DMS 273 treated with DMSO at 0.1 percent for 48 hours (cell line): ENCODE data around the gene CORO2B.

Experiments
- DNase-seq: peaks from one replicate; lab custom pipeline; 2025; lab: John Stamatoyannopoulos, UW

CORO2B gene

DNA sequence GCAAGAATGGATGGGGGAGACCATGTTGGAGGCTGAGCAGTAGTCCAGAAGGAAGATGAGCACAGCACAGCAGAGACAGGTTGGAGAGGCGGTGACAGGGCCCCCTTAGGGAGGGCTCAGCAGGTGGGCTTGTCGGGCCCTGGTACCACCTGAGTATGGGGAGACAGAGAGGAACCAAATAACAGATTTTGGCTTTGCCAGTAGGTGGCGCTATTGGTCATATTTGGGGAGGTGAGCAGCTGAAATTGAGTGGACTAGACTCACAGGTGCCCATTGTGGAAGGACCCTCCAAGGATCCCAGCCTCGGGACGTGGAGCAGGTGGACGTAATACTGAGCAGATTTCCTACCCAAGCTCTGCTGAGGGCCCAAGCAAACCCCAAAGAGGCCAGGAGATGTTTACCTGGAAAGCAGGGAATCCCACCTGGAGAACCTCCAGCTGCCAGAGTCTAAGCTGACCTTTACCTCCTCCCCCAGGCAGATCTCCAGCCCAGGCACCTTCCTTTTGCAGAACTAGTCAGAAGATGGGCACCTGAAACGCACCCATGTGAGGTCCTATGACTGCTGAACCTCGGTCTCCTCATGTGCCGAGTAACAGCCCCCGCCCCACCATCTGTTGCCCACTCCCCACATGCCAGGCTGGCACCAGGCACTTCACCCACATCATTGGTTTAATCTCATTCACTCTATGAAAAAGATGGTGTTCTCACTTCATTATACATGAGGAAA lies 24.6 kb upstream of the CORO2B start:
- DNase-seq, result peak; percentile 13

- no peak for DNase-seq
Observed at GRCh38 chr15:68554721-68555678, 23.8 kb upstream of the CORO2B start.

- no peak for DNase-seq
Observed at GRCh38 chr15:68555679-68556037, 23.1 kb upstream of the CORO2B start.

GRCh38 chr15:68556139-68556990 lies 22.4 kb upstream of the CORO2B start:
- no peak for DNase-seq

GRCh38 chr15:68557469-68558317 lies 21.1 kb upstream of the CORO2B start:
- no peak for DNase-seq

- DNase-seq, result no peak
Observed at GRCh38 chr15:68558318-68559305, 20.2 kb upstream of the CORO2B start.

- DNase-seq, result no peak
Observed at GRCh38 chr15:68559345-68560310, 19.2 kb upstream of the CORO2B start.

DNA sequence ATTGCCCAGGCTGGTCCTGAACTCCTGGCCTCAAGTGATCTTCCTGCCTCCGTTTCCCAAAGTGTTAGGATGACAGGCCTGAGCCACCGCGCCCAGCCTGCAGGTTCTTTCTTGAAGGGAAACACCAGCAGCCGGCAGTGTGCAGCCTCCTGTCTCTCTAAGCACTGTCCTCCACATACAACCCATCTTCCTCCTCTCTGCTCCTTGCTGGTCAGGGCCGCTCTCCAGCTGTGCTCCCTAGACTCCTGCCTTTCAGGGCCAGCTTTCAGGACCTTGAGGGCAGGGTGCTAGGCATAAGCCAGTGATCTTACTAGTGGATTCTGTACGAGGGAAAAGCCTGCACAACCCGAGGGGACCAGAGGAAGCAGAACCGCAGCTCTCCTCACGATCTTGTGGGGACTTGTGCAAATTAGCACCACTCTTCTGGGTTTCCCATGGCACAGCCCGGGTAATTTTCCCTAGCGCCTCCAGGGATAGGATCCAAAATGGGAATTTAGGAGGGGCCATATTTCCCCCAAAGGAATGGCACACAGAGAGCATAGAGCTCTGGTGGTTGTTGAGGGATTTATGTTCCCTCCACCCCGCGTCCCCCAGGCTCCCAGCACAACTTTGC lies 18.2 kb upstream of the CORO2B start:
- DNase-seq, result no peak

DNA sequence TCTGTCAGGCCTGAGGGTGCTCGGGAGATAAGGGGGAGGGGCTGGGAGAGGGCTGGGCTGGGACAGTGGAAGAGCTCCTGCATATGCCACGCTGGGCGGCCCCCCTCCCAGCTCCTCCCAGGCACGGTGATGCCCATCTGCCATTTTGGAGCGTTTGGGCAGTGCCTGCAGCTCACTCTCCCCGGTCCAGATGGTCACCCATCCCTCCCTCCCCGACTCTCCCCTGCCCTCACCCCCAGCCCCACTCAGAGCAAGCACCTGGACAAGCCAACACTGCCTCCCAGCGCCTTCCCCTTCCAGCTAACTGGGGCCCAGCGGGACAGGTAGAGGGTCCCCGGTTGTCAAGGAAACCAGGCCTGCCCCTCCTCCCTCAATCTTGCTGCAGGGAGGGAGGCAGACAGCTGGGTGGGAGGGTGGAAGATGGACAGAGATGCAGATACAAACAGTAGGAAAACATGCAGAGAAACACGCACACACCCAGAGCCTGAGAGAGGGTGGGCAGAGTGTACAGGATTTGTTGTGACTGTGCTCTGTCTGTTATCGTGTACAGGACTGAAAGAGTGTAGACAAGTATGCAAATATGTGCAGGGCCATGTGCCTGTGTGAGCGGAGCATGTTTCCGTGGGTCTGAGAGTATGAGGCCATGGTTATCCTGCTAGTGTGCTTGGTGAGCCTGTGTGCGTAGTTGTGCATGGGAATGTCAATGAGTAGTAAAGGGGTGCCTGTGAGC lies 17.5 kb upstream of the CORO2B start:
- DNase-seq, result peak; percentile 70

DNA sequence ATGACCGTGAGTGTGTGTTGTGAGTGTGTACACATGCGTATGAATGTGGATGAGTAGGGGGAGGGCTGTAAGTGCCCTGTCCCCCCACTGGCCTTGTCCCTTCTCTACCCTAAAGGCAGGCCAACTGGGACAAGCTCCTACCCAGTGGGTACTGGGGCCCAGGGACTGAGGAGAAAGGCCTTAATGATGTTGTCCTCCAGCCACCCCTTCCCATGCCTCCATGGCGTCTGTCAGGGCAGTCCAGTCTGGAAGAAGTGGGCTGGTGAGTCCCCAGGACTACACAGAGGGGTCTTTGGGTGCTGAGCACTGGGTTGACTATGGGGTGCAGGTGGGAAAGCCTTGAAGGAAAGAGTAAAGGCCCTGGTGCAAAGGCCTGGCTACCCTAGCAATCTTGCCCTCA lies 16.9 kb upstream of the CORO2B start:
- no peak for DNase-seq

DNA sequence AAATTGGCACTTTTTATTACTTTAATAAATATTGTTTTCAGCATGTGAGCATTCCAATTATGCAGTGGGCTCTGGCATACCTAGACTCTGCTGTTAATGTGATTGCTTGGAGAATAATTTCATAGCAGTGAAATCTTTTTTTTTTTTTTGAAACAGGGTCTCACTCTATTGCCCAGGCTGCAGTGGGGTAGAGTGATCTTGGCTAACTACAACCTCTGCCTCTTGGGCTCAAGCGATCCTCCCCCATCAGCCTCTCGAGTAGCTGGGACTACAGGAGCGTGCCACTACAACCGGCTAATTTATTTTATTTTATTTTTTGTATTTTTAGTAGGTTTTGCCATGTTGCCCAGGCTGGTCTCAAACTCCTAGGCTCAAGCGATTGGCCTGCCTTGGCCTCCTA lies 14.6 kb upstream of the CORO2B start:
- DNase-seq, result no peak

DNA sequence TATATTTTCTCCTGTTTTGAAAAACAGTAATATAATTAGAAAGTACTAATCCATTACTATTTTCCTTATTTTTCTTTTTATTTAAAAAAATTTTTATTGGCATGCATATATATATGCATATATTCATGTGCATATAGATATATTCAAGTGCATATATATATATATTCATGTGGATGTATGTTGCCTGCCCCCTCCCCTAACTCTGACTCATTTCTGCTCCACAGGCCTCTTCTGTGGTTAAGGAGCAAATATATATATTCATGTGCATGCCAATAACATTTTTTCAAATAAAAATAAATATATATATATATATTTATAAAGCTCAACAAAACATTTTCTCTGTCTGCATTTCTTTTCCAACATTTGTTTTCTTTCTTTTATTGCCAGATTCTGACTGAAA lies 13.6 kb upstream of the CORO2B start:
- no peak for DNase-seq

- DNase-seq, result no peak
Observed at GRCh38 chr15:68565726-68566125, 13.1 kb upstream of the CORO2B start.

GRCh38 chr15:68566377-68566954 lies 12.3 kb upstream of the CORO2B start:
- DNase-seq, result no peak

DNA sequence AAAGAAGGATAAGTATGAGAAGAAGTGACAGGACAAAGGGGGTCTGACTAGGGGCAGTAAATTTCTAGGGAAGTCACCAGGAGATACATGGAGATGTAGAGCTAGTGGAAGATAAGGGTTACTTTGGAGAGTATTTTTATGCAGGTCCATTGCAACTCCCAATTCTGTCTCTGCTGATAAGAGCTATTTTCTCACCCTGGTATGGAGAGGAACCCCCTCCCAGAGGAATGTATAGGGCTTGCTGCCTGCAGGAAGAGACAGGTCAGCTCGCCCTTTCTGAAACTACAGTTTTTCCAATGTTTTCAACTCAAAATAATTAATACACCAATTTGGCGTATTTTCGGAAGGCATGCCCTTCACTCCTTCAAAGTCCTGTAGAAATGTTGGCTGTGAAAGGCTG lies 11.4 kb upstream of the CORO2B start:
- no peak for DNase-seq

GRCh38 chr15:68570974-68571373 lies 7.8 kb upstream of the CORO2B start:
- no peak for DNase-seq

- no peak for DNase-seq
Observed at GRCh38 chr15:68571582-68571981, 7.2 kb upstream of the CORO2B start.
